WERI-Rb-1 (cell line): Measurements from ENCODE around the gene NAGA.

Experiments
- DNase-seq: peaks from one replicate; pipeline ENCODE4 v3.0.0-alpha.2; 2020
- H3K27ac ChIP-seq: fragments of 250-450 bp; sonication (Bioruptor Pico); 2 replicates; pipeline ENCODE4 v1.5.1; 2020; ENCODE audit warnings: mild to moderate bottlenecking, moderate library complexity
- H3K27me3 ChIP-seq: fragments of 250-450 bp; sonication (Bioruptor Pico); 2 replicates; pipeline ENCODE4 v1.5.1; 2021; ENCODE audit warnings: mild to moderate bottlenecking, low read depth, moderate library complexity; ENCODE audit not compliant: insufficient read depth, severe bottlenecking
- H3K36me3 ChIP-seq: fragments of 250-450 bp; sonication (Bioruptor Pico); 2 replicates; pipeline ENCODE4 v1.5.1; 2020; ENCODE audit warnings: mild to moderate bottlenecking, moderate library complexity
- H3K4me3 ChIP-seq: 2 replicates; pipeline ENCODE4 v1.5.1; 2011; ENCODE audit warnings: low read depth, mild to moderate bottlenecking, control low read depth, low read length
- H3K9me3 ChIP-seq: fragments of 250-450 bp; sonication (Bioruptor Pico); 2 replicates; pipeline ENCODE4 v1.5.1; 2021; ENCODE audit warnings: mild to moderate bottlenecking, moderate library complexity; ENCODE audit not compliant: severe bottlenecking
- CTCF ChIP-seq: IDR thresholded peaks from 2 replicates; pipeline ENCODE4 v1.5.1; 2011; ENCODE audit warnings: low read depth, mild to moderate bottlenecking, control low read depth, inconsistent platforms, low read length

Gene NAGA

GRCh38 chr22:42060489-42060888 lies 10.1 kb downstream of the NAGA start:
- peaks cover 10% of the 10 kb centered on the region for H3K9me3 ChIP-seq
- H3K4me3 ChIP-seq, result no peak overlapping the region
- TF ChIP-seq CTCF, result no peak
- no peak overlapping the region for H3K27ac ChIP-seq
- peaks cover 54% of the 10 kb centered on the region for H3K36me3 ChIP-seq
- no peak for DNase-seq
- no peaks in the 10 kb centered on the region for H3K27me3 ChIP-seq

GRCh38 chr22:42056757-42057511 lies 13.7 kb downstream of the NAGA start:
- H3K4me3 ChIP-seq, result no peak overlapping the region
- peaks cover 32% of the 10 kb centered on the region for H3K36me3 ChIP-seq
- DNase-seq, result no peak
- TF ChIP-seq CTCF, result no peak
- H3K9me3 ChIP-seq, result peaks cover 10% of the 10 kb centered on the region
- H3K27ac ChIP-seq, result no peak overlapping the region
- H3K27me3 ChIP-seq, result no peaks in the 10 kb centered on the region

- Histone ChIP-seq H3K27ac (no peak overlapping the region), H3K4me3 (no peak overlapping the region), H3K27me3 (no peaks in the 10 kb centered on the region), H3K36me3 (no peaks in the 10 kb centered on the region), H3K9me3 (peaks cover 7% of the 10 kb centered on the region)
- no peak for TF ChIP-seq CTCF
- no peak for DNase-seq
These were observed 17.8 kb downstream of the NAGA start for GRCh38 chr22:42052765-42053164.

GRCh38 chr22:42050641-42051180 lies 19.9 kb downstream of the NAGA start:
- Histone ChIP-seq H3K27ac (no peak overlapping the region), H3K36me3 (no peaks in the 10 kb centered on the region), H3K27me3 (no peaks in the 10 kb centered on the region), H3K9me3 (no peaks in the 10 kb centered on the region), H3K4me3 (no peak overlapping the region)
- no peak for DNase-seq
- TF ChIP-seq CTCF, result no peak

- no peak for DNase-seq
- H3K36me3 ChIP-seq, result no peaks in the 10 kb centered on the region
- no peaks in the 10 kb centered on the region for H3K27me3 ChIP-seq
- no peak for TF ChIP-seq CTCF
- peaks cover 7% of the 10 kb centered on the region for H3K9me3 ChIP-seq
- H3K27ac ChIP-seq, result no peak overlapping the region
- no peak overlapping the region for H3K4me3 ChIP-seq
These were observed 28.8 kb downstream of the NAGA start for GRCh38 chr22:42041784-42042183.
